ENCODE results near the gene AMH.
A peak's percentile ranks its signal among the peaks of the same experiment; 100 is the strongest.

The AMH gene

DNA sequence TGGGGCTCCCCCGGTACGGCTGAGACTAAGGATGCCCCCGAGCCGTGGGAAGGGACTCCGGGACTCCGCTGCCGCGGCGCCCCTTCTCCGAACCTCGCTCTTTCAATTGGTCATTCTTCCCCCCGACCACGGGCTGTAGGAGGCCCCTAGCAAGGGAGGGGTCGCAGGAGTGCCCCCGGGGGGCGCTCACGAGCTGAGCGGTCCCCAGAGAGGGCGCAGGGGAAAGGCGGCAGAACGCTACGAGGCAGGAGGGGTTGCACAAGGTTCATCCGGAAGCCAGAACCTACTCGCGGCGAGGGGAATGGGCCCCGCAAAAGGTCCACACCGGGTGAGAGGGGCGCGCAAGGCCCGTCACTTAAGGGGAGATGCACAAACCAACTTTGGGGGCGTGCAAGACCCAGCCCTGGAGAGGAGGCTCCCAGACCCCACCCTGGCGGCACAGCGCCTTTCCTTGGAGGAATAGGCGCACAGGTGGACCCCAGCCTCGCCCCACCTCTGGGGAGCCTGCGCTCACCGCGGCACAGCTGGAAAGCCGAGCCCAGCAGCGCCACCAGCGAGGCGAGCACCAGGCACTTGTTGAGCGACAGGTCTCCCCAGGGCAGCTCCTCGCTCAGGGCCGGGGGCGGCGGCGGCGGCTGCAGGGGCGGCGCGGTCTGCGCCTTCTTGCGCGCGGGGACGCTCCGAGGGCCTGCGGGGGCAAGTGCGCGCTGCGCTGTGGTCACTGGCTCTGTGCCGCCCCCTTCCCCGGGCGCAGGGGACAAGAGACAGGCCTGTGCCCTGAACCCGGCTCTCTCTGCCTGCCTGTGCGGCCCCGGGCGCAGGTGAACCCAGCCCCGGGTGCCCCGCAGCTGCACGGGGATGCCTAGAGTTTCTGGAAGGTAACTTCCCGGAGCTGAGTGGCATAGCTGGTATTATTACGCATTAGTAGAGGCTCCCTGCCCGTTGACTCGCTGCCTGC, 4.3 kb downstream of the AMH start:
- Histone ChIP-seq H2AFZ (ENCODE audit: low read depth, low read length) (peak overlapping the region; percentile 1), H2AK5ac (ENCODE audit: low read length, severe bottlenecking) (no peak overlapping the region), H3K4me1 (ENCODE audit: control insufficient read depth, insufficient read depth, low read depth, low read length) (peaks cover 18% of the 10 kb centered on the region), H4K8ac (ENCODE audit: low read length) (peak overlapping the region; percentile 29), H2BK12ac (ENCODE audit: low read length in 2 of 2) (no peak overlapping the region), H3K9me3 (ENCODE audit: control insufficient read depth, low read length) (no peaks in the 10 kb centered on the region), H3K23ac (ENCODE audit: low read length in 2 of 2) (peak overlapping the region in 1 of 2 experiments; percentile 75), H3K18ac (ENCODE audit: low read depth in 1 of 2, low read length in 2 of 2) (peak overlapping the region in 1 of 2 experiments; percentile 14), H2BK5ac (ENCODE audit: low read depth, low read length, poor library complexity, severe bottlenecking) (no peak overlapping the region), H3K27me3 (ENCODE audit: control insufficient read depth in 1 of 2, insufficient read depth in 1 of 2, low read length in 2 of 2) (peaks cover 10 to 48% of the 10 kb centered on the region in 2 experiments), H2BK120ac (ENCODE audit: low read depth, low read length) (no peak overlapping the region), H4K91ac (ENCODE audit: low read length) (no peak overlapping the region), H3K4me3 (ENCODE audit: insufficient read depth in 1 of 2, low read depth in 1 of 2, low read length in 2 of 2) (peak overlapping the region; percentile 18 to 24), H3K4me2 (ENCODE audit: low read length, poor library complexity, severe bottlenecking) (peak overlapping the region; percentile 64), H3K79me1 (replicated peaks; ENCODE audit: low read length, poor library complexity, severe bottlenecking) (peaks cover 6% of the 10 kb centered on the region), H2BK15ac (ENCODE audit: low read depth, poor library complexity, severe bottlenecking) (no peak overlapping the region), H3K27ac (ENCODE audit: low read length, poor library complexity, severe bottlenecking) (no peak overlapping the region), H3K14ac (ENCODE audit: low read length in 2 of 2) (peak overlapping the region in 1 of 2 experiments; percentile 44), H3K9ac (ENCODE audit: low read length) (no peak overlapping the region), H3K36me3 (ENCODE audit: control insufficient read depth in 1 of 2, insufficient read depth in 2 of 2, low read depth in 1 of 2, low read length in 2 of 2) (peaks cover 9 to 43% of the 10 kb centered on the region in 2 experiments), H3K4ac (ENCODE audit: low read depth in 1 of 2, low read length in 2 of 2) (no peak overlapping the region)
- no peak for DNase-seq
- WGBS = 7% methylated on average over 68 of the region's 77 CpGs

GRCh38 chr19:2254064-2254872, 5.1 kb downstream of the AMH start:
- Histone ChIP-seq H2BK5ac (ENCODE audit: low read depth, low read length, poor library complexity, severe bottlenecking) (no peak overlapping the region), H3K23ac (ENCODE audit: low read length in 2 of 2) (no peak overlapping the region), H3K27me3 (ENCODE audit: control insufficient read depth in 1 of 2, insufficient read depth in 1 of 2, low read length in 2 of 2) (peaks cover 10 to 48% of the 10 kb centered on the region in 2 experiments), H4K91ac (ENCODE audit: low read length) (no peak overlapping the region), H2AFZ (ENCODE audit: low read depth, low read length) (no peak overlapping the region), H2BK12ac (ENCODE audit: low read length in 2 of 2) (no peak overlapping the region), H3K4ac (ENCODE audit: low read depth in 1 of 2, low read length in 2 of 2) (peak overlapping the region in 1 of 2 experiments; percentile 27), H3K4me1 (ENCODE audit: control insufficient read depth, insufficient read depth, low read depth, low read length) (peaks cover 18% of the 10 kb centered on the region), H4K8ac (ENCODE audit: low read length) (no peak overlapping the region), H3K4me2 (ENCODE audit: low read length, poor library complexity, severe bottlenecking) (peak overlapping the region; percentile 64), H3K14ac (ENCODE audit: low read length in 2 of 2) (no peak overlapping the region), H3K4me3 (ENCODE audit: insufficient read depth in 1 of 2, low read depth in 1 of 2, low read length in 2 of 2) (no peak overlapping the region), H2BK15ac (ENCODE audit: low read depth, poor library complexity, severe bottlenecking) (no peak overlapping the region), H3K36me3 (ENCODE audit: control insufficient read depth in 1 of 2, insufficient read depth in 2 of 2, low read depth in 1 of 2, low read length in 2 of 2) (peaks cover under 1 to 34% of the 10 kb centered on the region in 2 experiments), H3K9me3 (ENCODE audit: control insufficient read depth, low read length) (no peaks in the 10 kb centered on the region), H3K79me1 (replicated peaks; ENCODE audit: low read length, poor library complexity, severe bottlenecking) (peaks cover 3% of the 10 kb centered on the region), H2AK5ac (ENCODE audit: low read length, severe bottlenecking) (no peak overlapping the region), H3K27ac (ENCODE audit: low read length, poor library complexity, severe bottlenecking) (no peak overlapping the region), H2BK120ac (ENCODE audit: low read depth, low read length) (no peak overlapping the region), H3K18ac (ENCODE audit: low read depth in 1 of 2, low read length in 2 of 2) (no peak overlapping the region), H3K9ac (ENCODE audit: low read length) (no peak overlapping the region)
- DNase-seq = peak; percentile 70
- WGBS = 39% methylated on average over 14 of the region's 20 CpGs

GRCh38 chr19:2255112-2255845, 6.2 kb downstream of the AMH start:
- Histone ChIP-seq H3K23ac (ENCODE audit: low read length in 2 of 2) (no peak overlapping the region), H3K36me3 (ENCODE audit: control insufficient read depth in 1 of 2, insufficient read depth in 2 of 2, low read depth in 1 of 2, low read length in 2 of 2) (peaks cover 0 to 24% of the 10 kb centered on the region in 2 experiments), H3K27ac (ENCODE audit: low read length, poor library complexity, severe bottlenecking) (no peak overlapping the region), H2AFZ (ENCODE audit: low read depth, low read length) (no peak overlapping the region), H3K4me1 (ENCODE audit: control insufficient read depth, insufficient read depth, low read depth, low read length) (peaks cover 19% of the 10 kb centered on the region), H3K27me3 (ENCODE audit: control insufficient read depth in 1 of 2, insufficient read depth in 1 of 2, low read length in 2 of 2) (peaks cover 10 to 42% of the 10 kb centered on the region in 2 experiments), H3K79me1 (replicated peaks; ENCODE audit: low read length, poor library complexity, severe bottlenecking) (peaks cover 2% of the 10 kb centered on the region), H4K91ac (ENCODE audit: low read length) (no peak overlapping the region), H3K4me3 (ENCODE audit: insufficient read depth in 1 of 2, low read depth in 1 of 2, low read length in 2 of 2) (no peak overlapping the region), H4K8ac (ENCODE audit: low read length) (no peak overlapping the region), H2BK12ac (ENCODE audit: low read length in 2 of 2) (no peak overlapping the region), H2BK5ac (ENCODE audit: low read depth, low read length, poor library complexity, severe bottlenecking) (no peak overlapping the region), H3K9ac (ENCODE audit: low read length) (no peak overlapping the region), H3K4ac (ENCODE audit: low read depth in 1 of 2, low read length in 2 of 2) (no peak overlapping the region), H3K9me3 (ENCODE audit: control insufficient read depth, low read length) (no peaks in the 10 kb centered on the region), H2BK120ac (ENCODE audit: low read depth, low read length) (no peak overlapping the region), H3K14ac (ENCODE audit: low read length in 2 of 2) (no peak overlapping the region), H3K4me2 (ENCODE audit: low read length, poor library complexity, severe bottlenecking) (no peak overlapping the region), H3K18ac (ENCODE audit: low read depth in 1 of 2, low read length in 2 of 2) (no peak overlapping the region), H2BK15ac (ENCODE audit: low read depth, poor library complexity, severe bottlenecking) (no peak overlapping the region), H2AK5ac (ENCODE audit: low read length, severe bottlenecking) (no peak overlapping the region)
- no peak for DNase-seq
- 90% methylated on average over 16 of the region's 16 CpGs for WGBS

Data from mesenchymal stem cell (in vitro differentiated cells and primary cell).